Superior temporal gyrus (tissue), 1 donor: ENCODE data around the gene CERS2.

ENCODE experiments used
- DNase-seq: peaks from one replicate; pipeline ENCODE4 v3.0.0-alpha.2; 2016; ENCODE audit errors: extremely low spot score

CERS2 gene, protein sequence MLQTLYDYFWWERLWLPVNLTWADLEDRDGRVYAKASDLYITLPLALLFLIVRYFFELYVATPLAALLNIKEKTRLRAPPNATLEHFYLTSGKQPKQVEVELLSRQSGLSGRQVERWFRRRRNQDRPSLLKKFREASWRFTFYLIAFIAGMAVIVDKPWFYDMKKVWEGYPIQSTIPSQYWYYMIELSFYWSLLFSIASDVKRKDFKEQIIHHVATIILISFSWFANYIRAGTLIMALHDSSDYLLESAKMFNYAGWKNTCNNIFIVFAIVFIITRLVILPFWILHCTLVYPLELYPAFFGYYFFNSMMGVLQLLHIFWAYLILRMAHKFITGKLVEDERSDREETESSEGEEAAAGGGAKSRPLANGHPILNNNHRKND

DNA sequence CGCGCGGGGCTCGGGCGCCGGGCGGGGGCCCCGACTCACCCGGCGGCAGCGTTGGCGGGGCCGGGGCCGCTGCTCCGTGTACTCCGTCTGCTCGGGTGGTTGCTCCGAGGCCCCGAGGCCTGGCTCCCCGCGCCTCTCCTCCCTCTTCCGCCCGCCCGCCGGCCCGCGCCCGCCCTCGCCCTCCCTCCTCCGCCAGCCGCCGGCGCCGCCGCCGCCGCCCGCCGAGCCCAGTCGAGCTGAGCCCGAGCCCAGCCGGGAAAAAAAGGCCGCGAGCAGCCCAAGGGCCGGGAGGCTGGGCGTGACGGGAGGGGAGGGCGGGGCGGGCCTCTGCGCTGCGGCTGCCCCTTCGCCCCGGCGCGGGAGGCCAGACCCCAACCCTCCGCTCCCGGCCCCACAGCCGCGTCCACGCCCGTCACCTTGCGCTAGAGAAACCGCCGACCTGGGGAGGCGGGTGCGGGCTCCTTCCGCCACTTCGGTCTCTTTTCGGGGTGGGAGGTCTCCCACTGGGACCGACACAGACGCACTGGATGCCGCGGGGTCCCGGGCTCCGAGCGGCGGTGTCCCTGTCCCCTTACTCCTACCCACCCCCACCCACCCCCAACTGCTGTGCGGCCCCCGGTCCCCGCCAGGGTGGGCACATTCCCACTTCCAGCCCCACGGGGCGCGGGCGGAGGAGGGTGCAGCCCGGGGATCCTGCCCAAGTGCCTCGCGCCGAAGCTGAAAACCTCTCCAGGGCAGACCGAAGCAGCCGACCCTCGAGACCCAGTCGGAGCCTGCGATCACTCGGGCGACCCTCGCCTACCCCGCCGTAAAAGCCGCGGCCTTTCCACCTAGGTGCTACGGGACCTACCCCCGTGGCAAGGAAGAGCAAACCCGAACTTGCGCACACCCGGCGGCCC is at the start of gene CERS2:
CERS2 (minus strand) TSS at position 256 of the 899 bp plus-strand sequence. CDS start 5,745 bp downstream, outside the sequence.
- peak; percentile 60 for DNase-seq

GRCh38 chr1:151013518-151013917 is 38.9 kb upstream of the CERS2 start:
- DNase-seq = peak; percentile 6

- no peak for DNase-seq
Observed at GRCh38 chr1:151012684-151013471, 38.2 kb upstream of the CERS2 start.

DNA sequence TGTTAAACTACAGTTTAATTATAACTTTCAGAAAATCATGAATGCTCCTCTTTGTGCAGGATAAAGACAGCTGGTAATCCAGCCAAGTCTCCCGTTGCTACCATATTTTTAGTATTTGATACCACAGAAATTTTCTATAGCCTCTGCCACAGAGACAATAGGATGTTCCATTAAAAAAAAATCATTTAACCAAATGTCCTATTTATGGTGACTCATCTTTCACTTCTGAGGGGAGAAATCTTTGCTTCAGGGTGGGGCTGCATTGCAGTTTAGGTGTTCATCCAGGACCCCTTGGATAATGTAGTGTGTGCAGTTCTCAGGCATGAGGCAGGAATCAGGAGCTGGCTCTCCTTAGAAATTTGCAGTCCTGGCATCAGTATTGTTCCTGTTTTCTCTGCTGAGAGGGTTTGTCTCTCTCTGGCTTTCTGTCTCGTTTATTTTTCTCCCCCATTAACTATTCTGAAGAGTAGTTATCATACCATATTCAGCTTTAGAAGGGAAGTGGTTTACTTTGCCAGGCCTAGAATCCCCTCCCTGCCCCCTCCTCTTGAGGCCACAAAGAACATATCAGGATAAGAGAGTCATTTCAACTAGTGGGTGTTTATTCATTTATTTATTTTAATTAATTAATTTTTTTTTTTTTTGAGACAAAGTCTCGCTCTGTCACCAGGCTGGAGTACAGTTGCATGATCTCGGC is 36.7 kb upstream of the CERS2 start:
- peak; percentile 7 for DNase-seq

DNA sequence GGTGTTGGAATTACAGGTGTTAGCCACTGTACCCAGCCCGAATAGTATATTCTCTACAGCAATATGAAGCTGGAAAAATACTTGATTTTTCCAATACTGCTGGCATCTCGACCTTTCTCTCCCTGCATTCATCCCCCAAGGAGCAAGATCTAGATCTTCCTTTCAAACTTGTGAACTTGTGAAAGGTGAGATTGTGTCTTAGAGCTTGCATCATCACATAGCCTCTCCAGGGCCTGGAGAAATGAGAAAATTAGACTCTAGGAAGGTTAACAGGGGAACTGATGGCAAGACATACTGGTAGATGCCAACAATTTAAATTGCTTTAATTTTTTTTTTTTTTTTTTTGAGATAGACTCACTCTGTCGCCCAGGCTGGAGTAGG is 35.7 kb upstream of the CERS2 start:
- DNase-seq = peak; percentile 2

GRCh38 chr1:151009674-151010345 is 35.2 kb upstream of the CERS2 start:
- peak; percentile 2 for DNase-seq

DNA sequence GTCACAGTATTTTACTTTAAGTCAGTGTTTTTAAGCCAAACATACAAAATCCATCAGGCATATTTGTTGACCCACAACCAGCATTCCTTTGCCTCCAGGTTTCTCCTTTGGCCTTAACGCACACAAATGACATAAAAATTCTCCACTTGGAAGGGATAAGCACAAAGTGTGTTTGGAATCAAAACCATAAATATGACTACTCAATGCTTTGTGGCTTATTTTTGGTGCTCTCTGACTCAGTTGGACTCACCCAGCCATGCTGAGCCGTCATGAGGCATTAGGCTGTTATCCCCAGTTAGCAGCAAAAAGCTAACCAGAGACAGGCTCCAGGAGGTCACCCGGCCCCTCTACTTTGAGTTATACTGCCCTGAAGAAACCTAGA is 34.6 kb upstream of the CERS2 start:
- no peak for DNase-seq

- DNase-seq = peak; percentile 98
Observed at GRCh38 chr1:151008244-151009205, 33.9 kb upstream of the CERS2 start, which contains the start of gene PRUNE1. TSS of gene PRUNE1 (plus strand) at chr1:151008449. CDS start at chr1:151008633, 184 bp downstream.

GRCh38 chr1:151007853-151008243 is 33.2 kb upstream of the CERS2 start:
- DNase-seq = no peak

- DNase-seq = peak; percentile 94
Observed at GRCh38 chr1:151006327-151007052, 31.9 kb upstream of the CERS2 start, which contains the start of gene MINDY1. TSS of gene MINDY1 (minus strand) at chr1:151006902. CDS start at chr1:151002617, 4,285 bp downstream.

DNA sequence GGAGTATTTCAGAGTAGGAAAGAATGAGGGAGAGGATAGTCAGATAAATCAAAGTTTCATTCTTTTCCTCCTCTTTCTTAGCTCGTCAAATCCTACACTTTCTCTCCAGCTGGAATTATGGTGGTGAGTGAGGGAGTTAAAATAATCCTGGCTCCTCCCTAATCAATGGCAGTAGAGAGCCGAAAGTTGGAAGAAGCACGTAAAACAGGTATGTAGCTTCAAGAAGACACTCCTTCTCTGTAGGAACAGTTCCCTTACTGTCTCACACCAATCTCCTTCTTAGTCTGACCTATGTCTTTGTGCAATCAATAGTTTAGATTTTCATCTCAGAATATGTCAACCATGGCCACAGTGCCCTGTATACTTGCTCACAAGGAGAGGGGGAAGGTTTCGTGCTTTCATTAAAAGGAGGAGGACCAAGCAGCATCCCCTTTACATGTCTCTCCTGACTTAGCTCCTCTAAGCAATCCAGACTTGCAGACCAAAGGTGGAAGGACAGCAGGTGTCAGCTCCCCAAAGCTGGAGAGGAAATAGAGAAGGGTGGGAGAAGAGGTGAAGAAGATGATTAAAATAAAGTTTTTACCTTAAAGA is 31.2 kb upstream of the CERS2 start:
- DNase-seq = peak; percentile 52

DNA sequence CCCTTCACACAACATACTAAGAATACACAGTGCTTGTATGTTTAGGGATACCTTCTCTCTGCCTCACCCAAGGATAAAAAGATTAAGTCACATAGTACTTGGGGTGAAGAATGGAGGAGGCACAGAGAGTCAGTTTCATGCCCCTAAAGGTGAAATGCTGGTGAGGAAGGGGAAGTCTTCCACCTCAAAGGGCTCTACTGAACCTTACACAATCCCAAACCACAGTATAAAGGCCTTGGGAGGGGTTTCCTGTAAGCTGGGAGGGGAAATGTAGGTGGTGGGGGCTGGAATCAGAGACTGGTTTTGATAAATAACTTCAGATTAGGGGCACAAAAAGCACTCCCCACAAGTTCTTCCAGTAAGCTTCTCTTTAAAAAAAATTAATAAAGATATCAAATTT is 28.5 kb upstream of the CERS2 start:
- no peak for DNase-seq

- no peak for DNase-seq
Observed at GRCh38 chr1:151002611-151003010, 28.0 kb upstream of the CERS2 start.

DNA sequence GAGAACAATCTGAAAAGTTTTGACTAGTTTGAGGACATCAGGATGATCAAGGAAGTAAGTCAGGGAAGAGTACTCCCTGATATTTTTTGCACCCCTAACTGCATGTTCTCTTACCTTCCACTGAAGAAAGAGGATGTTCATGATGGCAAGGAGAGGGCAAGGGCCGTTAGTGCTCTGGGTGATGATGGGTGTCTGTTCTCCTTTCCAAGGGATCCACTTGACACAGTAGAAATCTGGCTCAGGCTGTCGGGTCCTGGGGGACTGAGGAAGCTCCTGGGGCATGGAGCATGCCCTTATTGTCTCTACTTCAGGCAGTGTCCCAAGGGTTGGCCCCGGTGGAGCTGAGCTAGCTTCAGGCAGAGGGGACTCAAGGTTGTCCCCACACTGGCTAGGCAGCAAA is 27.4 kb upstream of the CERS2 start:
- DNase-seq = no peak

- DNase-seq = no peak
Observed at GRCh38 chr1:151001602-151002001, 27.0 kb upstream of the CERS2 start.

DNA sequence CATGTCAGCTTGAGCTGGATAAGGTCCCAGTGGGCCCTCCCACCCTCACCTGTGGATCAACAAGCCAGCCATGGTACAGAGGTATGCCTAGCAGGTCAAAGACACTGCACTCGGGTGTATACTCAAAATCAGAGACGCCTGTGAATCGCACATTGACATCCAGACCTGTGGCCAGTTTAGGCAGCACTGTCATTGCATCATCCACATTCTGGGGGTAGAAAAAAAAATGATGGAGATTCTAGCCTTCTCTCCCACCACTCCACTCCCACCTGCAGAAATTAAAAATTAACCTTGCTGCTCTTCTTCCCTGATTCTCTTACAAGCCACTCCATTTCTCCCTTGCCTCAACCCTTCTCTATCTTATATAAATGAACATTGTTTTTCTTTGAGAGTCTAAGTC is 25.8 kb upstream of the CERS2 start:
- no peak for DNase-seq

DNA sequence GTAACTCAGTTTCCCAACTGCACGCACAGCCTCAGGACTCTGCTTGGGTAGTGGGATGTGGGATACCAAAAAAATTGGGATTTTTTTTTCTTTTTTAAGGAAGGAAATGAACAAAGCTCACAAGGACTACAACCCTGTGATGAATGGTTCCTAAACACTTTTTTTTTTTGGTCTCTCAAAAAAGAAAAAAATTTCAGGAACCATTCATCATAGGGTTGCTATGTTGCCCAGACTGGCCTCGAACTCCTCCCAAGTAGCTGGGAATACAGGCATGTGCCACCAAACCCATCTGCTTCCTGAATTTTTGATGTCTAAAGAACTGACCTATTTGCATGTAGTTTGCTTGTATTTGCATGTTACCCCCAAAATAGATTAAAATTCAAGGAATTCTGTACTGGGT is 25.3 kb upstream of the CERS2 start:
- DNase-seq = no peak

- DNase-seq = peak; percentile 76
Observed at GRCh38 chr1:150999051-150999674, 24.5 kb upstream of the CERS2 start.
